ENCODE measurements around the gene AMDHD2.

Gene AMDHD2

DNA sequence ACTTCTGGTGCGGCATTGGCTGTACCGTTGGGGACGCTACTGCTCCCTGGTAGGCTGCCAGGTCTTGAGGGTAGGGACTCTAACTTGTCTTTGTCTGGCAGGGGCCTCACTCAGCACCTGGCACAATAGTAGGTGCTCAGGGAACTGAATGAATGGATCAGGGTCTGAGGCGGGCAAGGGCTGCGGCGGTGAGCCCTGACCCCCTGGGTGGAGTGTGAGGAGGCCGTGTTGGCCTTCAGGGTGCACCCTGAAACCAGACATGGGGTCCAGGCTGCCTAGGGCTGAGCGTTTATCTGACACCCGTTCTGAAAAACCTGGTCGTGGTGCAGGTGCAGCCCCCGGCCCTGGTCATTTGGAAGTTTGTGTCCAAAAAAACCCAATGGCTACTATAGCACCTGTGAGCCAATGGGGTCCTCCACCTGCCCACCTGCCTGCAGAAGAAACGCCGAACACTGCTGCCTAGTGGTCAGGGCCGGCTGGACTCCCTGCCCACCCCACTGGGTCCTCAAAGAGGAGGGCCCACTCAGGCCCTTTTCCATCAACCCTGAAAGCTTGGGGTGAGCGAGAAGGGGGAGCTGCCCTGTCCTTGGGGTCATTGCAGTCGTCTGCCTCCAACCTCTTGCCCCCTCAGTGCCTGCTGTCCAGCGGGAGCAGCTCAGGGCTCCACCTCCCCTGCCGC, 11.3 kb upstream of the AMDHD2 start:
- Histone ChIP-seq H3K9me3 (ENCODE audit: control insufficient read depth in 5 of 5, low read length in 5 of 5) (no peaks in the 10 kb centered on the region), H3K27me3 (ENCODE audit: control insufficient read depth in 5 of 5, insufficient read depth in 4 of 5, low read length in 5 of 5) (no peaks in the 10 kb centered on the region)

DNA sequence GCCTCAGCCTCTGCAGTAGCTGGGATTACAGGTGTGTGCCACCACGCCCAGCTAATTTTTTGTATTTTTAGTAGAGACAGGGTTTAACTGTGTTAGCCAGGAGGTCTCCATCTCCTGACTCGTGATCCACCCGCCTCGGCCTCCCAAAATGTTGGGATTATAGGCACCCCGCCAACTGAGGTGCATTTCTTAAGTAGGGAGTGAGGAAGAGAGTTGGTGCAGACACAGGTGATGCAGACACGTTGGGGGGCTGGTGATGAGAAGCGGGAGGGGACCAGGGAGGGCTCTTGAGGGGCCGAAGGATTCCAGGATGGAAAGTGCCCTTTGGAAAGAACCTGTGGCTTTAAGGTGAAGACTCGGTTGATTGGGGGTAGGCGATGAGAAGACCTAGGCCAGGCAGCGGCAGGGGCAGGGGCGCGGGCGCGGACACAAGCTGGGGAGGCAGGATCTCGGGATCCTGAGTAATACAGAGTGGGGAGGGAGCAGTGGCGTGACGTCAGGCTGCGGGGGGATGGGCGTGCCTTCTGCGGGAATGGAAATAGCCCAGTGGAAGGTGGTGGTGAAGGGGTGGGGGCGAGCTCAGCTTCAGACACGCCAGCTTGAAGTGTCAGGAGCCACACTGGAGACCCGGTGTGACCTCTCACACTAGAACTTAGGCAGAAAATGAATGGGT, 8.9 kb upstream of the AMDHD2 start:
- peak overlapping the region in 1 of 5 donors; percentile 41 for H3K9ac ChIP-seq (ENCODE audit: low read length in 5 of 5)
- peak overlapping the region in 3 of 5 donors; percentile 6 to 14 (median 13) for H3K4me3 ChIP-seq (ENCODE audit: low read depth in 1 of 5, low read length in 5 of 5)

More for the DNA sequence above, 11.3 kb upstream of the AMDHD2 start:
- Histone ChIP-seq H3K27ac (ENCODE audit: low read depth, low read length) (no peak overlapping the region), H3K36me3 (ENCODE audit: control insufficient read depth in 5 of 5, insufficient read depth in 5 of 5, low read length in 5 of 5) (no peaks in the 10 kb centered on the region), H3K4me1 (ENCODE audit: control insufficient read depth in 5 of 5, insufficient read depth in 5 of 5, low read length in 5 of 5) (peaks cover 0 to 52% (median 32%) of the 10 kb centered on the region in 5 donors), H3K4me3 (ENCODE audit: low read depth in 1 of 5, low read length in 5 of 5) (no peak overlapping the region), H3K9ac (ENCODE audit: low read length in 5 of 5) (no peak overlapping the region)

DNA sequence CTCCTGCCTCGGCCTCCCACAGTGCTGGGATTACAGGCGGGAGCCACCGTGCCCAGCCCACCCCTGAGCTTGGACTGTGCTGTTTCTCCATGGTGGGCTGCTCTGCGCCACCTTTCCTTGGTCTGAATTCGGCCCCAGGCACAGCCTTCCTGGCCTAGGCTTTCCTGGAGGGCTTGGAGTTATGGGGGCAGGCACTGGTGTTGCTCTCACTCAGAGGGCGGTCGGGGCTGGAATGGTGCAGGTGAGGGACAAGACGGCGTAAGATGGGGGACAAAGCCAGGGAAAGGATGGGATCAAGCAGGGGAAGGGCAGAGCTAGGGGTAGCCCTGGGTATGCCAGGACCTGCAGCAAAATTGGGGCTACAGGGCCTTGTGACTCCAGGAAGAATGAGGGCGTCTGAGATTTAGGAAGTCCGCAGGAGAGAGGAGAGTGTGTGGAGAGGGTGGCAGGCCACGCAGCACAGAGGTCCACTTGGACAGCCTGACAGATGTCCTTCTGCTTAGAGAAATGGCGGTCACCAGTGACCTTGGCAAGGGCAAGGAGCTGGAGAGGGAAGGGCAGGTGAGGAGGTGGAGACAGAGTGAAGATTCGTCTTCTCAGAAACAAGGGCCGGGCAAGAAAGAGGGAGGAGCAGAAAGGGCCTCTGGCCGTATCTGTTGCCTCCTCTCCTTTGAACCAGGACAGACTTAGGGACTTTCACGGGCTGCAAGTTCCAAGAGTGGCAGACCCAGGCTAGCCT, 8.0 kb upstream of the AMDHD2 start:
- Histone ChIP-seq H3K9ac (ENCODE audit: low read length in 5 of 5) (peak overlapping the region in 1 of 5 donors; percentile 41), H3K4me1 (ENCODE audit: control insufficient read depth in 5 of 5, insufficient read depth in 5 of 5, low read length in 5 of 5) (peaks cover 18 to 77% (median 55%) of the 10 kb centered on the region in 5 donors)

More for the DNA sequence above, 8.9 kb upstream of the AMDHD2 start:
- no peak overlapping the region for H3K27ac ChIP-seq (ENCODE audit: low read depth, low read length)
- peaks cover 9 to 71% (median 48%) of the 10 kb centered on the region in 5 donors for H3K4me1 ChIP-seq (ENCODE audit: control insufficient read depth in 5 of 5, insufficient read depth in 5 of 5, low read length in 5 of 5)
- H3K36me3 ChIP-seq (ENCODE audit: control insufficient read depth in 5 of 5, insufficient read depth in 5 of 5, low read length in 5 of 5), result peaks cover 0 to 1% (median 0%) of the 10 kb centered on the region in 5 donors
- H3K27me3 ChIP-seq (ENCODE audit: control insufficient read depth in 5 of 5, insufficient read depth in 4 of 5, low read length in 5 of 5), result no peaks in the 10 kb centered on the region
- H3K9me3 ChIP-seq (ENCODE audit: control insufficient read depth in 5 of 5, low read length in 5 of 5), result no peaks in the 10 kb centered on the region

GRCh38 chr16:2512735-2513404, 7.3 kb upstream of the AMDHD2 start:
- H3K4me1 ChIP-seq (ENCODE audit: control insufficient read depth in 5 of 5, insufficient read depth in 5 of 5, low read length in 5 of 5), result peaks cover 21 to 77% (median 55%) of the 10 kb centered on the region in 5 donors
- no peaks in the 10 kb centered on the region for H3K27me3 ChIP-seq (ENCODE audit: control insufficient read depth in 5 of 5, insufficient read depth in 4 of 5, low read length in 5 of 5)
- H3K9me3 ChIP-seq (ENCODE audit: control insufficient read depth in 5 of 5, low read length in 5 of 5), result no peaks in the 10 kb centered on the region
- peak overlapping the region in 4 of 5 donors; percentile 57 to 90 (median 74) for H3K4me3 ChIP-seq (ENCODE audit: low read depth in 1 of 5, low read length in 5 of 5)
- H3K9ac ChIP-seq (ENCODE audit: low read length in 5 of 5), result peak overlapping the region in 2 of 5 donors; percentile 23 to 66
- peaks cover 0 to 2% (median 0%) of the 10 kb centered on the region in 5 donors for H3K36me3 ChIP-seq (ENCODE audit: control insufficient read depth in 5 of 5, insufficient read depth in 5 of 5, low read length in 5 of 5)
- peak overlapping the region; percentile 16 for H3K27ac ChIP-seq (ENCODE audit: low read depth, low read length)

More for the DNA sequence above, 8.0 kb upstream of the AMDHD2 start:
- Histone ChIP-seq H3K36me3 (ENCODE audit: control insufficient read depth in 5 of 5, insufficient read depth in 5 of 5, low read length in 5 of 5) (peaks cover 0 to 2% (median 0%) of the 10 kb centered on the region in 5 donors), H3K4me3 (ENCODE audit: low read depth in 1 of 5, low read length in 5 of 5) (peak overlapping the region in 2 of 5 donors; percentile 13 to 14), H3K27me3 (ENCODE audit: control insufficient read depth in 5 of 5, insufficient read depth in 4 of 5, low read length in 5 of 5) (no peaks in the 10 kb centered on the region), H3K27ac (ENCODE audit: low read depth, low read length) (peak overlapping the region; percentile 16), H3K9me3 (ENCODE audit: control insufficient read depth in 5 of 5, low read length in 5 of 5) (no peaks in the 10 kb centered on the region)

GRCh38 chr16:2513405-2514332, 6.5 kb upstream of the AMDHD2 start, which contains the start of gene ATP6V0C:
Gene ATP6V0C, plus strand, starts transcription at chr16:2513952. Its CDS starts 152 bp downstream, at chr16:2514104.
- Histone ChIP-seq H3K27ac (ENCODE audit: low read depth, low read length) (peak within 1 kb of the TSS; percentile 84), H3K9me3 (ENCODE audit: control insufficient read depth in 5 of 5, low read length in 5 of 5) (no peaks in the 10 kb centered on the region), H3K36me3 (ENCODE audit: control insufficient read depth in 5 of 5, insufficient read depth in 5 of 5, low read length in 5 of 5) (peaks cover 0 to 2% (median 0%) of the 10 kb centered on the region in 5 donors), H3K4me3 (ENCODE audit: low read depth in 1 of 5, low read length in 5 of 5) (peak within 1 kb of the TSS; percentile 76 to 96 (median 90)), H3K9ac (ENCODE audit: low read length in 5 of 5) (peak within 1 kb of the TSS; percentile 86 to 99 (median 95)), H3K4me1 (ENCODE audit: control insufficient read depth in 5 of 5, insufficient read depth in 5 of 5, low read length in 5 of 5) (peaks cover 21 to 78% (median 57%) of the 10 kb centered on the region in 5 donors), H3K27me3 (ENCODE audit: control insufficient read depth in 5 of 5, insufficient read depth in 4 of 5, low read length in 5 of 5) (no peaks in the 10 kb centered on the region)

GRCh38 chr16:2514333-2515179, 5.6 kb upstream of the AMDHD2 start:
- H3K9ac ChIP-seq (ENCODE audit: low read length in 5 of 5), result peak overlapping the region; percentile 86 to 99 (median 95)
- peaks cover 23 to 83% (median 66%) of the 10 kb centered on the region in 5 donors for H3K4me1 ChIP-seq (ENCODE audit: control insufficient read depth in 5 of 5, insufficient read depth in 5 of 5, low read length in 5 of 5)
- no peaks in the 10 kb centered on the region for H3K27me3 ChIP-seq (ENCODE audit: control insufficient read depth in 5 of 5, insufficient read depth in 4 of 5, low read length in 5 of 5)
- peak overlapping the region; percentile 84 for H3K27ac ChIP-seq (ENCODE audit: low read depth, low read length)
- no peaks in the 10 kb centered on the region for H3K9me3 ChIP-seq (ENCODE audit: control insufficient read depth in 5 of 5, low read length in 5 of 5)
- peak overlapping the region; percentile 76 to 96 (median 90) for H3K4me3 ChIP-seq (ENCODE audit: low read depth in 1 of 5, low read length in 5 of 5)
- H3K36me3 ChIP-seq (ENCODE audit: control insufficient read depth in 5 of 5, insufficient read depth in 5 of 5, low read length in 5 of 5), result peaks cover 0 to 8% (median 2%) of the 10 kb centered on the region in 5 donors

DNA sequence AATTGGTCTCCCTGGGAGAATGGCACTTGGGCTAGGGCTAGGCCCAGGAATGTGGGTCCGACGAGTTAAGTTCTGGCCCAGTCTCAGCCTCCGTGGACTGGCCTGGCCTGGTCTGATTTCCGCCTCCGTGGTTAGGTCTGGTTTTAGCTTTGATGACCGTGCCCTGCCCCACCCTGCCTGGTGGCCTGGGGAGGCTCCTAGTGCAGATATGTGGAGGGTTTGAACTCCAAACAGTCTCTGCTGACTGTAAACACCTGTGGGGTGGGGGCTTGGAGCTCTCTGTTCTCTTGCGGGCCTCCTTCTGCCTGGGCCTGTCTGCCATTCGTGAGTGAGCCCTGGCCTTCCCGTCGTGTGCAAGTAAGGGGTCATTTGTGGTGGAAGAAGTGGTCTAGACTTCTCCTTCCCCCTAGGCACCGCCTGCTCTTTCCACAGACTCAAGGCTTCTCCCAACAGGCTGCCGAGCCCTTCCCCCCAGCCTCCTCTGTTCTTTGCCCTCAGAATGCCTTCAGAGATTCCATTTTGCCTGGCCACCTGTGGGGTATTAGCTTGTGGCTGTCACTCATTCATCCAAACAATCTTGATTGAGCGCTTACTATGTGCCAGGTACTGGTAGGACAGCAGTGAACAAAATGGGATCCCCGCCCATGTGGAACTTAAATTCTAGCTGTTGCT, 4.9 kb upstream of the AMDHD2 start:
- H3K9ac ChIP-seq (ENCODE audit: low read length in 5 of 5), result peak overlapping the region; percentile 86 to 99 (median 95)
- H3K9me3 ChIP-seq (ENCODE audit: control insufficient read depth in 5 of 5, low read length in 5 of 5), result no peaks in the 10 kb centered on the region
- peak overlapping the region; percentile 84 for H3K27ac ChIP-seq (ENCODE audit: low read depth, low read length)
- peaks cover 0 to 9% (median 3%) of the 10 kb centered on the region in 5 donors for H3K36me3 ChIP-seq (ENCODE audit: control insufficient read depth in 5 of 5, insufficient read depth in 5 of 5, low read length in 5 of 5)
- H3K4me1 ChIP-seq (ENCODE audit: control insufficient read depth in 5 of 5, insufficient read depth in 5 of 5, low read length in 5 of 5), result peaks cover 24 to 78% (median 70%) of the 10 kb centered on the region in 5 donors
- peak overlapping the region; percentile 76 to 96 (median 90) for H3K4me3 ChIP-seq (ENCODE audit: low read depth in 1 of 5, low read length in 5 of 5)
- no peaks in the 10 kb centered on the region for H3K27me3 ChIP-seq (ENCODE audit: control insufficient read depth in 5 of 5, insufficient read depth in 4 of 5, low read length in 5 of 5)
